H7 (cell line): ENCODE results near the gene MARCHF2. TPM values are rescaled to one million over a fixed set of nuclear protein-coding genes. Genes with fewer than 3 reads are reported as not detected.

Source experiments
- DNase-seq: peaks from one replicate; pipeline ENCODE4 v3.0.0; 2012
- H3K27me3 ChIP-seq: 2 replicates; pipeline ENCODE4 v1.6.0; 2011; ENCODE audit warnings: mild to moderate bottlenecking, low read length; ENCODE audit not compliant: control insufficient read depth, insufficient read depth
- H3K36me3 ChIP-seq: replicated peaks from 2 replicates; pipeline ENCODE4 v1.5.1; 2011; ENCODE audit warnings: low read length; ENCODE audit not compliant: control insufficient read depth, insufficient read depth
- H3K4me3 ChIP-seq: 2 replicates; pipeline ENCODE4 v1.5.1; 2011; ENCODE audit warnings: low read depth, mild to moderate bottlenecking, control low read depth, low read length, moderate library complexity; ENCODE audit not compliant: insufficient read depth
- total RNA-seq: library from RNA; depleted of rRNA; stranded (reverse); fragments of >200 nt; shearing (Covaris generic); gene quantifications from 2 replicates; pipeline ENCODE4 v1.2.3, GENCODE V29; 2014; rRNA removed

The MARCHF2 gene
- total RNA-seq, 1 experiment from 2014 or later: 47.8 TPM

- DNase-seq: no peak
- Histone ChIP-seq H3K36me3 (peaks cover 54% of the 10 kb centered on the region), H3K4me3 (no peak overlapping the region), H3K27me3 (no peaks in the 10 kb centered on the region)
Measured at GRCh38 chr19:8481201-8481600, 68.1 kb downstream of the MARCHF2 start.

GRCh38 chr19:8481616-8482015 lies 68.5 kb downstream of the MARCHF2 start:
- Histone ChIP-seq H3K36me3 (peaks cover 56% of the 10 kb centered on the region), H3K4me3 (no peak overlapping the region)
- no peak for DNase-seq

GRCh38 chr19:8482696-8483095 lies 69.6 kb downstream of the MARCHF2 start:
- Histone ChIP-seq H3K36me3 (peaks cover 58% of the 10 kb centered on the region), H3K4me3 (no peak overlapping the region), H3K27me3 (no peaks in the 10 kb centered on the region)
- DNase-seq: no peak

More at GRCh38 chr19:8481616-8482015, 68.5 kb downstream of the MARCHF2 start:
- H3K27me3 ChIP-seq: no peaks in the 10 kb centered on the region

GRCh38 chr19:8483165-8483564 lies 70.1 kb downstream of the MARCHF2 start:
- H3K4me3 ChIP-seq: no peak overlapping the region
- DNase-seq: no peak
- no peaks in the 10 kb centered on the region for H3K27me3 ChIP-seq
- peaks cover 57% of the 10 kb centered on the region for H3K36me3 ChIP-seq

- DNase-seq: no peak
- H3K36me3 ChIP-seq: peaks cover 55% of the 10 kb centered on the region
- no peaks in the 10 kb centered on the region for H3K27me3 ChIP-seq
- H3K4me3 ChIP-seq: no peak overlapping the region
Measured at GRCh38 chr19:8484331-8484894, 71.3 kb downstream of the MARCHF2 start.

GRCh38 chr19:8485561-8486371 lies 72.7 kb downstream of the MARCHF2 start:
- DNase-seq: no peak
- Histone ChIP-seq H3K27me3 (no peaks in the 10 kb centered on the region), H3K4me3 (no peak overlapping the region), H3K36me3 (peaks cover 53% of the 10 kb centered on the region)

- Histone ChIP-seq H3K27me3 (no peaks in the 10 kb centered on the region), H3K36me3 (peaks cover 49% of the 10 kb centered on the region), H3K4me3 (no peak overlapping the region)
- no peak for DNase-seq
Measured at GRCh38 chr19:8486661-8487136, 73.6 kb downstream of the MARCHF2 start.

GRCh38 chr19:8487137-8487851 lies 74.2 kb downstream of the MARCHF2 start:
- no peaks in the 10 kb centered on the region for H3K27me3 ChIP-seq

GRCh38 chr19:8488365-8488764 lies 75.3 kb downstream of the MARCHF2 start:
- H3K4me3 ChIP-seq: no peak overlapping the region
- no peak for DNase-seq
- peaks cover 40% of the 10 kb centered on the region for H3K36me3 ChIP-seq
- H3K27me3 ChIP-seq: no peaks in the 10 kb centered on the region

More at GRCh38 chr19:8487137-8487851, 74.2 kb downstream of the MARCHF2 start:
- H3K36me3 ChIP-seq: peaks cover 46% of the 10 kb centered on the region
- H3K4me3 ChIP-seq: no peak overlapping the region
- peak; percentile 35 for DNase-seq

Other genes starting within 250 kb of the MARCHF2 start
- gene CERS4, start 203.9 kb upstream of the MARCHF2 start, total RNA-seq: 116 and 117 TPM in 2 replicates
- 127 and 159 TPM in 2 replicates for gene CD320, start 104.9 kb upstream of the MARCHF2 start, total RNA-seq
- 103 and 117 TPM in 2 replicates for gene NDUFA7, start 91.9 kb upstream of the MARCHF2 start, total RNA-seq
- 512 and 545 TPM in 2 replicates for gene RPS28, start 91.8 kb upstream of the MARCHF2 start, total RNA-seq
- gene KANK3, start 70.0 kb upstream of the MARCHF2 start, total RNA-seq: 1.2 and 7.3 TPM in 2 replicates
- 13.2 and 17.1 TPM in 2 replicates for gene ANGPTL4, start 49.1 kb upstream of the MARCHF2 start, total RNA-seq
- 16.9 and 31.4 TPM in 2 replicates for gene RAB11B, start 22.9 kb upstream of the MARCHF2 start, total RNA-seq
- 114 and 155 TPM in 2 replicates for gene HNRNPM, start 31.7 kb downstream of the MARCHF2 start, total RNA-seq
- gene PRAM1, start 89.3 kb downstream of the MARCHF2 start, total RNA-seq: 0.07 TPM in 2 replicates
- 7.6 and 13.1 TPM in 2 replicates for gene ZNF414, start 100.9 kb downstream of the MARCHF2 start, total RNA-seq
- gene MYO1F, start 164.1 kb downstream of the MARCHF2 start, total RNA-seq: 3.0 and 4.5 TPM in 2 replicates
- 23.2 and 32.9 TPM in 2 replicates for gene ADAMTS10, start 197.4 kb downstream of the MARCHF2 start, total RNA-seq
- gene NFILZ, start 217.3 kb downstream of the MARCHF2 start, total RNA-seq: not detected in 2 replicates